ENCODE results near the gene NRG2.

- TF ChIP-seq CTCF (IDR thresholded peaks at IDR 0.05; ENCODE audit: low read depth, low read length) (no peak), POLR2A (IDR thresholded peaks at IDR 0.05; ENCODE audit: extremely low read depth, insufficient read length) (no peak), MYC (IDR thresholded peaks at IDR 0.05; ENCODE audit: low read depth, low read length) (no peak)
Observed at GRCh38 chr5:139848508-139849100, 194.5 kb downstream of the NRG2 start.

Measured in NB4 (cell line).